HG02798 (cell line): Measurements from ENCODE around the gene MED27.

Experiments
- ATAC-seq: cut with Tn5 transposase; IDR thresholded peaks from one replicate; pipeline ENCODE4 v1.9.1; 2021; ENCODE audit warnings: mild to moderate bottlenecking; ENCODE audit not compliant: unreplicated experiment, poor library complexity

MED27 gene

DNA sequence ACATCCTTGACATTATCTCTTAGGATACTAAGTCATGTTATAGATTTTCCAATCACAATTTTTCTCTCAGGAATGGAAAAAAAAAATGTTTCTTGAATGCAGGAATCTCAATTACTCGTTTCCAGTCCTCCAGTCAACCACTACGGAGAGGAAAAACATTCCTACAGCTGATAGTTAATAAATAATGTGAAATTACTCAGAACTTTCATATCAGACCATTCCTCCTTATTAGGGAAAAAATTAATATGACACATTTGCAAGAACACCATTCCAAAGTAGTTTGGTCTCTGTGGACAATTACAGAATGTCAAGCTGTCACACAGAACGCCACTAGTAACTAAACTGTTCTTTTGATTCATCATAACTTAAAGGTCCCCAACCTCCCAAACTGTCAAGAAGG, 31.5 kb downstream of the MED27 start:
- ATAC-seq: no peak

GRCh38 chr9:132046456-132046855, 33.2 kb downstream of the MED27 start:
- ATAC-seq: no peak

DNA sequence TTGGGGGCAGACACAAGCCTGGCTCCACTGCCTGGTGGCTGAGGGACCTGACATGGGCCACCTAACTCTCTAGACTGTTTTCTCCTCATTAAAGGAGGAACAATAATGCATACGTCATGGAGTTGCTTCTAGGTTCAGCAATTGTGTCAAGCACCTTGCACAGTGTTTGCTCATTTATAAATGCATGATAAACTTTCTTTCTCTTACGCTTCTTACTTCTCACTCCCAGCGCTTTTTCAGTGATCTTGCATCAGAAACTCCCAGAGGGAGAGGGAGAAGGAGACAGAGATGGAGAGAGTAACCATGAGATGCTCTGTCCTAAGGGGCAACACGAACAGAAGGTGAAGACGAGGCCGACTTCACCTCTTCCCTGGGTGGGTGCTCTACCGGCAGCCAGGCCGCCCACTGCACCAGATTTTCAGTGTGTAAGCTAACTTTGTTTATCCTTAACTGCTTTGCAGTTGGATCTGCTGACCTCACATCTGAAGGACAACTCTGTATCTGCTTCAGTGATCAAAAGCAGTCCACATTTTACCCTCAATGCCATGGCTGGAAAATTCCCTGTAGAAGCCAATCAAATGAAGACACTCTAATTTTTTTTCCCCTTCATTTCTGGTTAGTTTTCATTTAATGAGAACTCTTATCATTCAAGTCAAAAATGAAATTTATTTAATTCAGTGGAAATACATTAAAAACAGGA, 35.3 kb downstream of the MED27 start:
- no peak for ATAC-seq

GRCh38 chr9:132043708-132044107, 36.0 kb downstream of the MED27 start:
- ATAC-seq: no peak

- no peak for ATAC-seq
Observed at GRCh38 chr9:132042324-132042723, 37.3 kb downstream of the MED27 start.

GRCh38 chr9:132041798-132042197, 37.9 kb downstream of the MED27 start:
- no peak for ATAC-seq

- ATAC-seq: no peak
Observed at GRCh38 chr9:132040808-132041207, 38.9 kb downstream of the MED27 start.

- no peak for ATAC-seq
Observed at GRCh38 chr9:132040246-132040645, 39.4 kb downstream of the MED27 start.

GRCh38 chr9:132039284-132039683, 40.4 kb downstream of the MED27 start:
- no peak for ATAC-seq

DNA sequence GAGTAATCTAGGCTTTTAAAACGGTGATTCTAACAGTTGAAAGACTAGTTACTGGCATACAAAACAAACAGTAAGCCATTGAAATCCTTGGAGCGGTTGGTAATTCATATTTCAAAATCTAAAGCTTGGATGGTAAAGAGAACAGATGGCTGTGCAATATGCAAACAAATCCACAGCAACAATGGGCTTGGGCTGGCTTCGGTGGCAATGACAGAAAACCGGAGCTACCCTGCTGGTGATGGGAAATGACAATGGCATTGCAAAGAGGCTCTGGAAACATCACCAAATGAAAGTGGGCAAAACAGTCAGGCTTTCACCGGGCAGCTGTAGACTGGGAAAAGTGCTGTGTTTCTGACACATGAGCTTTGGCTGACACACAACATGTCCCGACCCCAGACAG, 42.2 kb downstream of the MED27 start:
- ATAC-seq: no peak

DNA sequence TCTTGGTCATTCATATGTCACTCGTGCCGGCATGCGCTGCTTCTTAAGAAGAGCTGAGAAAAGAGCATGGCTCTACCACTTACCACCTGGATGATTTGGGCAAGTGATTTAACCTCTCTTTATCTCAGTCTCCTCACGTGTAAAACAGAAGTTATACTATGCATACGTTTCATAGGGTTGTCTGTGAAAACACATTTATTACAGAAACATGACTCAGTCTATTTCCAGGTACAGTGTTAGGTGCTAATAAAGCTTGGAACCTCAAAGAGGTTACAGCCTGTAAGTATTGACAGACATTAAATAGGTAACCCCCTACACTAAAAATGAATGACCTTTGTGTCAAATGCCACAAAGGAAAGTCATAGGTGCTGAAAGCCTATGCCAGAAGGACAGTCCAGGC, 43.1 kb downstream of the MED27 start:
- no peak for ATAC-seq

- no peak for ATAC-seq
Observed at GRCh38 chr9:132035679-132036078, 44.0 kb downstream of the MED27 start.

GRCh38 chr9:132032238-132032950, 47.3 kb downstream of the MED27 start:
- peak; percentile 61 for ATAC-seq

GRCh38 chr9:132031467-132032237, 48.0 kb downstream of the MED27 start:
- ATAC-seq: no peak

DNA sequence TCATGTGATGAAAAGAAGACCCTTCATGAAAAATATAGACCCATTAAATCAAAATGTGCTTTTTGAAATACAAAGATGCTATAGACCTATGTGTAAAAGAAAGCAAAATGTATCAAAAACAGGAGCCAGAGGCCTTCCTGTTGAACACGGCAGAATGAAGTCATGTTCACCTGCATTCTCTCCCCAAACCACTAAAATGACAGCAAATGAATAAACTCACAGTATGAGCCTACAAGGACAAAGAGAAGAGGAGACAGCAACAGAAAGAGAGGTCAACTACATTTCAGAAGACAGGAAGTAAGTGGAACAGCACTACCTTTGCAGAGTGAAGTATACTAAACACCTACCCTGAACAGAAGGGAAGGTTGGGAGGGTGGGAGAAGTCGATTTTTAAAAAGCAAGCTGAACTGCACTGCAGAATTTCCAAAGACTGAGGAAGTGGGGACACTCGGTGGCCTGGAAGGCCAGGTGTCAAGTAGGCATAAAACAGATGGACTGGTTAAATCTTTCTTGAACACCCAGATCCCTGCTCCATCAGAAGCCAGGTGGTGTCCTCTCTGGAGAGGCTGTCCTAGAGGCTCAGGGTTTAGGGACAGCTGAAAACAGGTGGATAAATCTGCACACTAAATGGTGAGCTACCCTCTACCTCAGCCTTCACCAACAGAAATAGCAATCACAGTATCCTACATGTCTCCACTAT, 48.9 kb downstream of the MED27 start:
- no peak for ATAC-seq

GRCh38 chr9:132027752-132028663, 51.7 kb downstream of the MED27 start:
- ATAC-seq: no peak

DNA sequence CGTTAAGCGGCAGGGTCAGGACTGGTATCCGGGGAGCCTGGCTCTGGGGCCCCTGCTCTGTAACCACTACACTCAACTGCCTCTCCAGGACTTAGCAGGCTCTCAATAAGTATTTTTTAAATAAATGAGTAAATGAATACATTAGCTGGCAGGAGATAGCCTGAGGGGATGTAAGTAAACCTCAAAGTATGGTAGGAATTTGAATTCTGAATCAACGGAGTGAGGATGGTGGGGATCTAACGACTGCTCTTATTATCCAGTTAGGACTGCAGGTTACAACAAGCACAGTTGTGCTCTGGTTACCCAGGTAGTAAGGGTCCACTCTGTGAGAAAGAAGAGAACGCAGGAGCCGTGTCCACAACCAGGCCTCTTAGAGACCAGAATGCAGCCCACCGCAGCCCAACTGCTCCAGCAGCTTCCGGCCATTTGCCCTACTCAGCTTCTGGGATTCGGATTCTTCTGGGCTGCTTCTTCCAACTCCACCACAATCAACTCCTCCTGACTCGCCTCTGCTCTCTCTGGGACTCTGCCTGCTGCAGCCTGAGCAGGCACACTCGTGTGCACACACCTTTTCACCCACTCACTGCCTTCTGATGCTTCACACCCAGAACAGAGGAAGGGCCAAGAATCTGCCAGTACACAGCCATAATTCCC, 52.6 kb downstream of the MED27 start:
- ATAC-seq: no peak

GRCh38 chr9:132025766-132026165, 53.9 kb downstream of the MED27 start:
- no peak for ATAC-seq

GRCh38 chr9:132024589-132024988, 55.1 kb downstream of the MED27 start:
- ATAC-seq: no peak
